CD4-positive, CD25-positive, alpha-beta regulatory T cell (primary cell): Measurements from ENCODE around the gene NSD1. TPM values are rescaled to one million over a fixed set of nuclear protein-coding genes. Genes with fewer than 3 reads are reported as not detected.

Experiments
- ATAC-seq, 2 donors: fragments of 150-1000 bp; cut with Tn5 transposase; one replicate each; pipeline ENCODE4 v1.10.0; 2021; ENCODE audit warnings: low read depth in 2 of 2, moderate number of reproducible peaks in 2 of 2, moderate library complexity in 1 of 2
- DNase-seq, 3 donors: peaks; one replicate each; pipeline versions ENCODE4 v3.0.0 to v3.0.0-alpha.2; 2012 to 2022; ENCODE audit warnings: mixed read lengths in 1 of 3
- H3K27ac ChIP-seq: one replicate; pipeline ENCODE4 v1.7.0; 2013; ENCODE audit warnings: mild to moderate bottlenecking, low read length; ENCODE audit not compliant: insufficient read depth, poor library complexity, severe bottlenecking
- H3K27me3 ChIP-seq: one replicate; pipeline ENCODE4 v1.7.0; 2013; ENCODE audit warnings: low read length; ENCODE audit not compliant: control insufficient read depth, insufficient read depth
- H3K36me3 ChIP-seq: one replicate; pipeline ENCODE4 v1.7.0; 2013; ENCODE audit warnings: mild to moderate bottlenecking, low read length, moderate library complexity; ENCODE audit not compliant: control insufficient read depth, insufficient read depth
- H3K4me1 ChIP-seq: 2 replicates; pipeline ENCODE4 v1.7.0; 2013; ENCODE audit warnings: mild to moderate bottlenecking, low read length; ENCODE audit not compliant: insufficient read depth, control insufficient read depth, poor library complexity, severe bottlenecking
- H3K4me3 ChIP-seq: one replicate; pipeline ENCODE4 v1.7.0; 2013; ENCODE audit warnings: low read depth, mild to moderate bottlenecking, low read length, moderate library complexity
- H3K9me3 ChIP-seq, 2 experiments: 1 replicate in 1 of 2; 2 replicates in 1 of 2; pipeline ENCODE4 v1.7.0; 2013; ENCODE audit warnings: low read length in 2 of 2, mild to moderate bottlenecking in 1 of 2, moderate library complexity in 1 of 2; ENCODE audit not compliant: control insufficient read depth in 2 of 2
- H3K27ac Mint-ChIP-seq, 3 donors: one replicate each; pipeline ENCODE4 v1.8.0; 2020 to 2022; ENCODE audit warnings: mild to moderate bottlenecking in 3 of 3, mixed read lengths in 3 of 3, moderate library complexity in 2 of 3
- H3K27me3 Mint-ChIP-seq: one replicate; pipeline ENCODE4 v1.8.0; 2022; ENCODE audit warnings: mild to moderate bottlenecking, mixed read lengths
- H3K36me3 Mint-ChIP-seq: one replicate; pipeline ENCODE4 v1.8.0; 2020; ENCODE audit warnings: mixed read lengths
- H3K4me1 Mint-ChIP-seq, 4 donors: one replicate each; pipeline ENCODE4 v1.8.0; 2020 to 2022; ENCODE audit warnings: mixed read lengths in 4 of 4, mild to moderate bottlenecking in 1 of 4
- H3K4me3 Mint-ChIP-seq, 4 donors: one replicate each; pipeline ENCODE4 v1.8.0; 2020 to 2022; ENCODE audit warnings: mild to moderate bottlenecking in 4 of 4, mixed read lengths in 4 of 4, moderate library complexity in 3 of 4
- H3K9me3 Mint-ChIP-seq, 7 donors: one replicate each; pipeline ENCODE4 v1.8.0; 2020 to 2022; ENCODE audit warnings: mixed read lengths in 7 of 7, mild to moderate bottlenecking in 3 of 7, moderate library complexity in 2 of 7
- polyA plus RNA-seq, 4 donors: library from polyadenylated mRNA; unstranded; fragments of 300-500 nt; fragmentation: Illumina TruSeq; gene quantifications; one replicate each; pipeline ENCODE4 v1.2.3, GENCODE V29; 2021
- total RNA-seq: library from RNA; stranded (reverse); gene quantifications from one replicate; pipeline ENCODE4 v1.2.3, GENCODE V29; 2022

NSD1 gene
- total and polyA plus RNA-seq, 5 donors from 2014 or later = 25.9 to 125 (median 41.3) TPM

DNA sequence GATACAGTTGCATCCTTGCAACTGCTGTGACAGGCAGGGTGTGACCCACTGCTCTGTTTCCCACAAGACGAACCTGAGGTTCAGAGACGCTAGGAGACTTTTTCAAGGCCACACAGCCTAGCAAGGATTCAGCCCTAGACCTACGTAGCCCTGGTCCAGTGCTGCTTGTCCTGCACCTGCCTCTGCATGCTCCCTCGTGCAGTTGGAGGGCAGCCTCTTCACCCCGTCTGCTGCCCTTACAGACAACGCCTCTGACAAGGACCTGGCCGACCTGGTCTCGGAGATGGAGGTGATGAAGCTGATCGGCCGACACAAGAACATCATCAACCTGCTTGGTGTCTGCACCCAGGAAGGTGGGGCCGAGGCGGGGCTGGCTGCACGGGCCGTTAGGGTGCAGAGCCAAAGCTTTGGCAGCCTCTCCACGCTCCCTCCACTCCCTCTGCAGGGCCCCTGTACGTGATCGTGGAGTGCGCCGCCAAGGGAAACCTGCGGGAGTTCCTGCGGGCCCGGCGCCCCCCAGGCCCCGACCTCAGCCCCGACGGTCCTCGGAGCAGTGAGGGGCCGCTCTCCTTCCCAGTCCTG, 38.4 kb upstream of the NSD1 start:
- ATAC-seq (no peak), DNase-seq (no peak)

DNA sequence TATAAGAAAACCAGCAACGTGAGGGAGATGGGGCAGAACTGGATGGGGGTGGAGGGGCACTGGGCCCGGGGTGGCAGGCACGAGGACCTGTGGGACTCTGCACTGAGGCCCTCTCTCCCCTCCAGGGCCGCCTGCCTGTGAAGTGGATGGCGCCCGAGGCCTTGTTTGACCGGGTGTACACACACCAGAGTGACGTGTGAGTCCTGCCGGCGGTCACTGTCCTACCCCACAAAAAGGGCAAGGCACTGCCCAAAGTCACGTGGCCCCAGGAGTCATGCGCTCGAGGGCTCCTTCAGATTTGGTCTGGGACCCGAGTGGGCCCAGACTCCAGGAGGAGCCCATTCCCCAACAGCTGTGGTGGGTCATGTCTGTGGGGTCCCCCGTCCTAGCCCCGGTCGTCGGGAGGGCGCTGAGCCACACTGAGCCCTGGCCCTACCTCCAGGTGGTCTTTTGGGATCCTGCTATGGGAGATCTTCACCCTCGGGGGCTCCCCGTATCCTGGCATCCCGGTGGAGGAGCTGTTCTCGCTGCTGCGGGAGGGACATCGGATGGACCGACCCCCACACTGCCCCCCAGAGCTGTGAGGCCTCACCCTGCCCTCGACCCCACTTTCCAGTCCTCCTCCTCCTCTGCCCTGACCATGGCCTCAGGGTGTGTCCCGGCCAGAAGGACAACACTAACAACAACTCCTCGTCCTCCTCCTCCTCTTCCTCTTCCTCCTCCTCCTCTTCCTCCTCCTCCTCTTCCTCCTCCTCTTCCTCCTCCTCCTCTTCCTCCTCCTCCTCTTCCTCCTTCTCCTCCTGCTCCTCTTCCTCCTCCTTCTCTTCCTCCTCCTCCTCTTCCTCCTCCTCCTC, 37.2 kb upstream of the NSD1 start:
- Mint-ChIP-seq H3K27ac (no peak overlapping the region), H3K4me3 (no peak overlapping the region), H3K9me3 (no peaks in the 10 kb centered on the region), H3K4me1 (no peaks in the 10 kb centered on the region), H3K27me3 (peaks cover 5% of the 10 kb centered on the region), H3K36me3 (no peaks in the 10 kb centered on the region)
- H3K4me1 ChIP-seq = no peaks in the 10 kb centered on the region
- ATAC-seq (peak in 1 of 2 donors; percentile 9), DNase-seq (no peak)
- no peaks in the 10 kb centered on the region for H3K27me3 ChIP-seq
- no peak overlapping the region for H3K4me3 ChIP-seq
- no peak overlapping the region for H3K27ac ChIP-seq
- no peaks in the 10 kb centered on the region for H3K36me3 ChIP-seq
- H3K9me3 ChIP-seq = no peaks in the 10 kb centered on the region

More for the DNA sequence above, 38.4 kb upstream of the NSD1 start:
- Mint-ChIP-seq H3K4me1 (no peaks in the 10 kb centered on the region), H3K27me3 (peaks cover 2% of the 10 kb centered on the region), H3K27ac (no peak overlapping the region), H3K36me3 (no peaks in the 10 kb centered on the region), H3K4me3 (no peak overlapping the region), H3K9me3 (no peaks in the 10 kb centered on the region)
- Histone ChIP-seq H3K27me3 (no peaks in the 10 kb centered on the region), H3K27ac (no peak overlapping the region), H3K36me3 (no peaks in the 10 kb centered on the region), H3K9me3 (no peaks in the 10 kb centered on the region), H3K4me1 (no peaks in the 10 kb centered on the region), H3K4me3 (no peak overlapping the region)

DNA sequence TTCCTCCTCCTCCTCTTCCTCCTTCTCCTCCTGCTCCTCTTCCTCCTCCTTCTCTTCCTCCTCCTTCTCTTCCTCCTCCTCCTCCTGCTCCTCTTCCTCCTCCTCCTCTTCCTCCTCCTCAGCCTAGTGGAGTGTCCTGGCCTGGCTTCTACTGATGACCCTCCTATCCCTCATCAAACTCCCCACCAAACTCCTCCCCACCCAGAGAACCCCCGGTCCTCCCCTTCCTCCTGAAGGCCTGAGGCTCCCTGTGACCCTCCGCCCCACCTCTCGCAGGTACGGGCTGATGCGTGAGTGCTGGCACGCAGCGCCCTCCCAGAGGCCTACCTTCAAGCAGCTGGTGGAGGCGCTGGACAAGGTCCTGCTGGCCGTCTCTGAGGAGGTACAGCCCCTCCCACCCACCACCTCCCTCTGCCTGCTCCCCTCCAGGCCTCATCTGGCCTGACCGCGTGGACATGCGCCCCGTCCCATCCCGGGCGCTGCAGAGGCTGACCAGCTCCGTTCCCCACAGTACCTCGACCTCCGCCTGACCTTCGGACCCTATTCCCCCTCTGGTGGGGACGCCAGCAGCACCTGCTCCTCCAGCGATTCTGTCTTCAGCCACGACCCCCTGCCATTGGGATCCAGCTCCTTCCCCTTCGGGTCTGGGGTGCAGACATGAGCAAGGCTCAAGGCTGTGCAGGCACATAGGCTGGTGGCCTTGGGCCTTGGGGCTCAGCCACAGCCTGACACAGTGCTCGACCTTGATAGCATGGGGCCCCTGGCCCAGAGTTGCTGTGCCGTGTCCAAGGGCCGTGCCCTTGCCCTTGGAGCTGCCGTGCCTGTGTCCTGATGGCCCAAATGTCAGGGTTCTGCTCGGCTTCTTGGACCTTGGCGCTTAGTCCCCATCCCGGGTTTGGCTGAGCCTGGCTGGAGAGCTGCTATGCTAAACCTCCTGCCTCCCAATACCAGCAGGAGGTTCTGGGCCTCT, 36.3 kb upstream of the NSD1 start:
- Histone ChIP-seq H3K9me3 (no peaks in the 10 kb centered on the region), H3K4me3 (no peak overlapping the region), H3K4me1 (no peaks in the 10 kb centered on the region), H3K27ac (no peak overlapping the region), H3K36me3 (no peaks in the 10 kb centered on the region), H3K27me3 (no peaks in the 10 kb centered on the region)
- H3K36me3 Mint-ChIP-seq = no peaks in the 10 kb centered on the region
- DNase-seq (no peak), ATAC-seq (no peak)
- no peaks in the 10 kb centered on the region for H3K9me3 Mint-ChIP-seq
- H3K27ac Mint-ChIP-seq = no peak overlapping the region
- no peak overlapping the region for H3K4me3 Mint-ChIP-seq
- no peaks in the 10 kb centered on the region for H3K4me1 Mint-ChIP-seq
- H3K27me3 Mint-ChIP-seq = peaks cover 5% of the 10 kb centered on the region

DNA sequence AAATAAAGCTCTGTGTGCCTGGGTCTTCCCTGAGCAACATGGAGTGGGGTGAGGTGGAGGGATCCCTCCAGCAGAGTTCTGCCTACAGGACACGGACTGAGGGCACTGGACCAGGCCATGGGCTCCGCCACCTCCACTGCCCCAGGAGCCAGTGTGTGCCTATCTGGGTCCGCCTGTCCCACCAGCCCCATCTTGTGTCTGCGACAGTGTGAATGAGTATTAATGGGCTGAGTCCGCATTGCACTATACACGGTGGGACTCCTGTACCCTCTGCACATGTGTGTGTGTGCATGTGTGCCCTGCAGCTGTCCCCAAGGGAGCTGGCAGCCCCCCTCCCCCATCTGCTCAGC, 35.5 kb upstream of the NSD1 start:
- Histone ChIP-seq H3K27me3 (no peaks in the 10 kb centered on the region), H3K4me3 (no peak overlapping the region), H3K36me3 (no peaks in the 10 kb centered on the region), H3K27ac (no peak overlapping the region), H3K4me1 (no peaks in the 10 kb centered on the region), H3K9me3 (no peaks in the 10 kb centered on the region)
- DNase-seq = no peak
- Mint-ChIP-seq H3K27me3 (peaks cover 5% of the 10 kb centered on the region), H3K9me3 (no peaks in the 10 kb centered on the region), H3K4me3 (no peak overlapping the region), H3K4me1 (no peaks in the 10 kb centered on the region), H3K36me3 (no peaks in the 10 kb centered on the region), H3K27ac (no peak overlapping the region)
- no peak for ATAC-seq

DNA sequence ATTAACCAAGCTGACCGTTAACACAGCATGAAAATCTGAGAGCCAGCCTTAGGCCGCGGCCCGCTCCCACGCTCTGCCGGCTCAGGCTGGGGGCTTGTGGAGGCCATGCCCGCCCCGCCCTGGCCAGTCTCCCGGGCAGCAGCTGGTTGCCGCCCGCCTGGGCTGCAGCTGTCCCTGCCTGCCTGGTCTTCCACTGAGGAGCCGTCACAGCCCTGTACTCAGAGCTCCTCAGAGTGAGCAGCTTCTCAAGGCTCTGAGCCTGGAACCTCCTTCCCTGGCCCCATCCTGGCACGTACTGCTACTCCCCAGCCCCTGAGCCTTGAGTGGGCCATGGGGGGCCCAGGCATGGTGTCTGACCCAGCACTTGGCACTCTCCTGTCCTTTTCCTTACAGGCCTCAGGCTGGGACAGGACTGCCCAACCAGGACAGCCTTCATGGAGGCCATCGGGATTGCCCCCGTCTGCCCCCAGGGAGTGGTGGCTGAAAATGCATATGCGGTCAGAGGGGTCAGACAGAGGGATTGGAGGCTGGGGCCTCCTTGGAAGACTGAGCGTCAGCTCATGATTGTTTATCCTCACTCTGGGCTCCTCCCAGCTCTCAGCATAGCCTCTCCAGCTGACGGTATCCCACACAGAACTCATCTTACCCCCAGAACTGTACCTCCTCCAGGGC, 35.0 kb upstream of the NSD1 start:
- Histone ChIP-seq H3K27ac (no peak overlapping the region), H3K36me3 (no peaks in the 10 kb centered on the region), H3K4me1 (no peaks in the 10 kb centered on the region), H3K4me3 (no peak overlapping the region), H3K9me3 (no peaks in the 10 kb centered on the region), H3K27me3 (no peaks in the 10 kb centered on the region)
- Mint-ChIP-seq H3K27me3 (peaks cover 8% of the 10 kb centered on the region), H3K4me3 (no peak overlapping the region), H3K27ac (no peak overlapping the region), H3K36me3 (no peaks in the 10 kb centered on the region), H3K9me3 (no peaks in the 10 kb centered on the region), H3K4me1 (no peaks in the 10 kb centered on the region)
- DNase-seq (no peak), ATAC-seq (no peak)

DNA sequence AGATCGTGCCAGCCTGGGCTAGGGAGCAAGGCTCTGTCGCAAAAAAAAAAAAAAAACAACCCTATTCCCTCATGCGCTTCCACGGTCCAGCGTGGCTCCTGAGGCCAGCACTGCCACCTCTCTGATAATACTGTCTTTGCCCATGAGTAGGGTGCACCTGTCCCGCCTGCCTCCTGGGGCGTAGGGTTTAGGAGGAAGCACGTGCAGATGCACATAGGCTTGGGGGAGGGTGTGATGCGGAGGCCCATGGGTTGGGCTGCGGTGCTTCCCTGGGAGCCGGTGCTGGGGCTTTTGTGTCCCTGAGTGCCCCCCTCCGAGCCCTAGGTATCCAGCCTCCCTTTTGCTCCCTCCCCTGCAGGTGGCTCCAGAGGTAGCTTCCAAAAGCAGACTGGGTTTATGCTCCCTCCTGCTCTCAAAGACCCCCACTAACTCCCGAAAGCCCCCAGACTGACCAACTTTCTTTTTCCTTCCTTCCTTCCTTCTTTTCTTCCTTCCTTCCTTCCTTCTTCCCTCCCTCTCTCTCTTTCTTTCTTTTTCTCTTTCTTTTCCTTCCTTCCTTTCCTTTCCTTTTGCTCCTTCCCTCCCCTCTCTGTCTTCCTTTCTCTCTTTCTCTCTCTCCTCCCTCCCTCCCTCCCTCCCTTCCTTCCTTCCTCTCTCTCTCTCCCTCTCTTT, 34.0 kb upstream of the NSD1 start:
- no peaks in the 10 kb centered on the region for H3K4me1 ChIP-seq
- no peak overlapping the region for H3K27ac ChIP-seq
- no peak overlapping the region for H3K27ac Mint-ChIP-seq
- H3K4me3 ChIP-seq = no peak overlapping the region
- ATAC-seq (no peak), DNase-seq (no peak)
- no peaks in the 10 kb centered on the region for H3K4me1 Mint-ChIP-seq
- H3K4me3 Mint-ChIP-seq = no peak overlapping the region
- H3K36me3 Mint-ChIP-seq = no peaks in the 10 kb centered on the region
- H3K27me3 Mint-ChIP-seq = peaks cover 8% of the 10 kb centered on the region
- H3K9me3 ChIP-seq = no peaks in the 10 kb centered on the region
- H3K36me3 ChIP-seq = no peaks in the 10 kb centered on the region
- no peaks in the 10 kb centered on the region for H3K9me3 Mint-ChIP-seq
- H3K27me3 ChIP-seq = no peaks in the 10 kb centered on the region

DNA sequence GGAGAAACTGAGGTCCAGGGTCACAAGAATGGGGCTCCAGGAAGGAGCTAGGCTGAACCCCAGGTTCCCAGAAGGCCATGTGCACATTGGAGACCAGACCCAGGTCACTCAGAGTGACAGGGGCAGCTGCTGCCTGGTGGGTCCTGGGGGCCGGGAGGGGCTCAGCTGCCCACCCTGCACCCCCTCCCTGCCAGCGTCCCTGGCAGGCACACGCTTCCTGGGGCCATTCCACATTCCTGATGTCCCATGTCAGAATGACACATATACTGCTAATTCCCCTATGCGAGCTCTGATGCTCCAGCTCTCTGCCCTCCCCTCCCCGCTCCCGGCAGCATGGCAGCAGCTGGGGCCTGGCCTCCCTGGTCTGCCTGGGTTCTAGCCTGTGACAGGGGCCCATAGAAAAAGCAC, 32.9 kb upstream of the NSD1 start:
- ATAC-seq (no peak), DNase-seq (no peak)
- Histone ChIP-seq H3K36me3 (no peaks in the 10 kb centered on the region), H3K27ac (no peak overlapping the region), H3K27me3 (no peaks in the 10 kb centered on the region), H3K4me3 (no peak overlapping the region), H3K4me1 (no peaks in the 10 kb centered on the region), H3K9me3 (no peaks in the 10 kb centered on the region)
- Mint-ChIP-seq H3K4me1 (no peaks in the 10 kb centered on the region), H3K27me3 (peaks cover 8% of the 10 kb centered on the region), H3K36me3 (no peaks in the 10 kb centered on the region), H3K4me3 (no peak overlapping the region), H3K27ac (no peak overlapping the region), H3K9me3 (no peaks in the 10 kb centered on the region)
